Measurements from ENCODE around the gene RUVBL1. TPM values are rescaled to one million over a fixed set of nuclear protein-coding genes. Genes with fewer than 3 reads are reported as not detected.

RUVBL1 gene
- total RNA-seq, 1 donor from 2014 or later: 68.7 TPM

DNA sequence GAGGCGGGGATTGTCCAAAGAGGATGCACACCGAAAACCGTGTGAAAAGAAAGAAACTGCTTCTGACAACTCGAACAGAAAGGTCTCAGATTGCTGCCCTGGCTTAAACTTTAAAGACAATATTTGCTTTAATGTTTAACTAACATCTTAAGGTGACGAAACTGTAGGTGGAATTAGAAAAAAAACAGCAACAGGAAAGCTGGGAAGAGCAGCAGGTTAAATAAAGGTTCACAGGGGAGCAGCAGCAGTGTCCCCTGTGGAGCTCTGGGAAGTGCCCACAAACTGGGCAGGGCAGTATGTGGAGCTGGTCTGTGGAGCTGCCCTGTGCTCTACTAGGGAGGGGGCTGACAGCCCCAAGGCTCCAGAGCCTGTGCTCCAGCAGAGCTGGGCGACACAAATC lies 25.4 kb downstream of the RUVBL1 start:
- DNase-seq (ENCODE audit: low read depth): no peak
- TF ChIP-seq, protein P1, sequence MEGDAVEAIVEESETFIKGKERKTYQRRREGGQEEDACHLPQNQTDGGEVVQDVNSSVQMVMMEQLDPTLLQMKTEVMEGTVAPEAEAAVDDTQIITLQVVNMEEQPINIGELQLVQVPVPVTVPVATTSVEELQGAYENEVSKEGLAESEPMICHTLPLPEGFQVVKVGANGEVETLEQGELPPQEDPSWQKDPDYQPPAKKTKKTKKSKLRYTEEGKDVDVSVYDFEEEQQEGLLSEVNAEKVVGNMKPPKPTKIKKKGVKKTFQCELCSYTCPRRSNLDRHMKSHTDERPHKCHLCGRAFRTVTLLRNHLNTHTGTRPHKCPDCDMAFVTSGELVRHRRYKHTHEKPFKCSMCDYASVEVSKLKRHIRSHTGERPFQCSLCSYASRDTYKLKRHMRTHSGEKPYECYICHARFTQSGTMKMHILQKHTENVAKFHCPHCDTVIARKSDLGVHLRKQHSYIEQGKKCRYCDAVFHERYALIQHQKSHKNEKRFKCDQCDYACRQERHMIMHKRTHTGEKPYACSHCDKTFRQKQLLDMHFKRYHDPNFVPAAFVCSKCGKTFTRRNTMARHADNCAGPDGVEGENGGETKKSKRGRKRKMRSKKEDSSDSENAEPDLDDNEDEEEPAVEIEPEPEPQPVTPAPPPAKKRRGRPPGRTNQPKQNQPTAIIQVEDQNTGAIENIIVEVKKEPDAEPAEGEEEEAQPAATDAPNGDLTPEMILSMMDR (IDR thresholded peaks at IDR 0.05; ENCODE audit: insufficient read depth, low read length, poor library complexity, severe bottlenecking): no peak
- no peak overlapping the region for H3K4me3 ChIP-seq (ENCODE audit: low read depth, low read length)
- H3K36me3 ChIP-seq (ENCODE audit: control insufficient read depth, insufficient read depth, low read length): no peaks in the 10 kb centered on the region
- no peaks in the 10 kb centered on the region for H3K27me3 ChIP-seq (ENCODE audit: control insufficient read depth, insufficient read depth, low read length)

DNA sequence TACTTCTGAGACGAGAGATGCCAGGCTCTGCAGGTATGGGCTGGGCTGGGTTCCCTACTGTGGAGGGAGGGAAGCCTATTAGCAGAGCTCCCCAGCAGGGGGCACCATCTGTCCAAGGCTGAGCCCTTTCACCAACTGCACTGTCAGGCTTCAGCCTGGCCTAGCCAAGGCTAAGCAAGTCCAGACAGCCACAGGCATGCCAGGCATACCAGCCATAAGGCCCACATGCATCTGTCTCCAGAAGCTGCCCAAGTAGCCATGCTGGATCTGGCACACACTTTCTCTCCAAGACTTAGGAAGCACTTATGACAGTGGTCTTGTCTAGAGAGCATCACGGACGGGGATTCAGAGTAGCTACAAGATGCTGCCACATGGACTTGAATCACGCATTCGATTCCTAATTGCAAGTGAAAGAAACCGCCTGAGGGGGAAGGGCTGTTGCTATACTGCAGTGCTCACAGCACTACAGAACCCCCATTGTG lies 28.3 kb downstream of the RUVBL1 start:
- DNase-seq (ENCODE audit: low read depth): peak; percentile 57
- H3K36me3 ChIP-seq (ENCODE audit: control insufficient read depth, insufficient read depth, low read length): no peaks in the 10 kb centered on the region

DNA sequence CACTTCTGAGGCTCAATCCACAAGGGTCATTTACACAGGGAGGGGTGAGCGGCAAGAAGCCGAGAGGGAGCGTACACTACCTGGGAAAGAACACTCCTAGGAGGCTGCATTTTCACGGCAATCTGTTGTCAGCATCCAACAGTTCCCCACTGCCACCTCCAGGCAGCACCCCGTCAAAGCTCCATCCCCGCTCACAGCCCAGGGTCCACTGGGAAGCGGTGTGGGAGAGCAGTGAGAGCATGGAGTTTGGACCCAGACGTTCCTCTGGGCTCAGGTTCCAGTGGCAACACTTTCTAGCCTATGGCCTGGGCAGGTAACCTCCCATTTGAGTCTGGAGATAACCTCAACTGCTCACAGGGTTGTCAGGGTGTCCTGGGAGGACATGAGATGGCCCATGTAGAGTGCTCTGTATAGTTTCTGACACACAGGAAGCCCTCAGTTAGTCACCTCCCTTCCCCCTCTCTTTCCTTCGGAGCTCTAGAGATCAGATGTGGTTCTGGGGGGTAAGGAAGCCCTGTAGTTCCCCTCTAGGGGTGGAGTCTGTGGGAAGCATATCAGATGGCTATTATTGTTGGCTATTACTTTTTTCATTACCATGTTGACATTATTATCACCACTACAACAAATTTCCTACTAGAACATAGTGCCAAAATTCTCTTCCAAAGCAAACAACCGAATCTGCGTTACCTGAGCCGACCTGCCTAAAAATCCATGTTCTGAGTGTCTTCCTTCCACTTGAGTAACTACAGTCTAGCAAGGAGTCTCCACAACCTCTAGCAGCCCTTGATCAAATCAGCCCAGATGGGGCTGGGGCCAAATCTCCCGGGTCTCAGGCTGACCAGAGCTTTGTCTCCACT lies 29.1 kb downstream of the RUVBL1 start:
- Histone ChIP-seq H3K4me3 (ENCODE audit: low read depth, low read length) (no peak overlapping the region), H3K27me3 (ENCODE audit: control insufficient read depth, insufficient read depth, low read length) (no peaks in the 10 kb centered on the region), H3K36me3 (ENCODE audit: control insufficient read depth, insufficient read depth, low read length) (no peaks in the 10 kb centered on the region)
- no peak for DNase-seq (ENCODE audit: low read depth)
- TF ChIP-seq, protein P1 (IDR thresholded peaks at IDR 0.05; ENCODE audit: insufficient read depth, low read length, poor library complexity, severe bottlenecking): no peak

More for the DNA sequence above, 28.3 kb downstream of the RUVBL1 start:
- TF ChIP-seq, protein P1 (IDR thresholded peaks at IDR 0.05; ENCODE audit: insufficient read depth, low read length, poor library complexity, severe bottlenecking): peak; percentile 91
- H3K4me3 ChIP-seq (ENCODE audit: low read depth, low read length): no peak overlapping the region
- no peaks in the 10 kb centered on the region for H3K27me3 ChIP-seq (ENCODE audit: control insufficient read depth, insufficient read depth, low read length)

DNA sequence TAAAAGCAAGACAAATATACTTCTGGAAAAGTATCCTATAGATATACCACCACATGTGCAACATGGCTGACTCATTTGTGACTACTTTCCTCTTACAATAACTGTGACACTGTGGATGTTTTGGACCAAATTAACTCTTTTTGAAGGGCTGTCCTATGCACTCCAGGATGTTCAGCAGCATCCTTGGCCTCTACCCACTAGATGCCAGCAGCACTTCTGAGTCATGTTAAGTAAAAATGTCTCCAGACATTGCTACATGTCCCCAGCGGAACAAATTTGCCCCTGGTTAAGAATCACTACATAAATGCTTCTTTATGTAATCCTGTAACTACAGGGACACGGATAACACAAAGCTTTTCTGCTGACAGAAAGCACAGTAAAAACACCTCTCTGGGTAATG lies 32.0 kb downstream of the RUVBL1 start:
- Histone ChIP-seq H3K4me3 (ENCODE audit: low read depth, low read length) (no peak overlapping the region), H3K27me3 (ENCODE audit: control insufficient read depth, insufficient read depth, low read length) (no peaks in the 10 kb centered on the region), H3K36me3 (ENCODE audit: control insufficient read depth, insufficient read depth, low read length) (no peaks in the 10 kb centered on the region)
- TF ChIP-seq, protein P1 (IDR thresholded peaks at IDR 0.05; ENCODE audit: insufficient read depth, low read length, poor library complexity, severe bottlenecking): no peak
- no peak for DNase-seq (ENCODE audit: low read depth)

DNA sequence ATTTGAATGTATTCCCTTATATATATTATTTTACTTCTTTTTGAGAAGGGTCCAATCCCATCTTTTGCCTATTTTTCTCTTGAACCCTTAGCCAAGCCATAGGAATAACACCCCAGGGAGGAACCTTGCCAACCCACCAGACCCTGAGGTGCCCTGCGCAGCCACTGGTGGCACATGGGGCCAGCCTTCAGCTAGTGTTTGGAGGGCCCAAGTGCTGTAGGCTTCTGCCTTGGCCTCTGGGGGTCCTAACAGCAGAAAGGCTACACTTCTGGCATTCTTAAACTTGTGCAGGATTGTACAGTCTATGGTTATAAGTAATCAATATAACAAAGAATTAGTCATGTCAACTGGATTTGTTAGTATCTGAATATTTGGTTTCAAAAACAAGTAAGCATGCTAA lies 34.5 kb downstream of the RUVBL1 start:
- Histone ChIP-seq H3K27me3 (ENCODE audit: control insufficient read depth, insufficient read depth, low read length) (no peaks in the 10 kb centered on the region), H3K4me3 (ENCODE audit: low read depth, low read length) (no peak overlapping the region), H3K36me3 (ENCODE audit: control insufficient read depth, insufficient read depth, low read length) (peaks cover 1% of the 10 kb centered on the region)
- TF ChIP-seq, protein P1 (IDR thresholded peaks at IDR 0.05; ENCODE audit: insufficient read depth, low read length, poor library complexity, severe bottlenecking): no peak
- no peak for DNase-seq (ENCODE audit: low read depth)
